Ascending aorta (tissue), 2 donors: ENCODE data around the gene ACCSL. TPM values are rescaled to one million over a fixed set of nuclear protein-coding genes. Genes with fewer than 3 reads are reported as not detected.

Experiments
- DNase-seq, 2 donors: peaks; one replicate each; pipeline ENCODE4 v3.0.0-alpha.2; 2019; ENCODE audit warnings: low spot score in 2 of 2
- H3K27ac ChIP-seq, 2 donors: fragments of 200-600 bp; sonication (generic); one replicate each; pipeline ENCODE4 v1.5.1; 2016 to 2017; ENCODE audit warnings: mild to moderate bottlenecking in 1 of 2
- H3K27me3 ChIP-seq: fragments of 200-600 bp; sonication (generic); one replicate; pipeline ENCODE4 v1.5.1; 2017
- H3K36me3 ChIP-seq, 2 donors: fragments of 200-600 bp; sonication (generic); one replicate each; pipeline ENCODE4 v1.5.1; 2016
- H3K4me1 ChIP-seq, 2 donors: fragments of 200-600 bp; sonication (generic); one replicate each; pipeline ENCODE4 v1.5.1; 2016 to 2017; ENCODE audit warnings: mild to moderate bottlenecking in 1 of 2
- H3K4me3 ChIP-seq, 2 donors: fragments of 200-600 bp; sonication (generic); one replicate each; pipeline ENCODE4 v1.5.1; 2016 to 2017; ENCODE audit warnings: mild to moderate bottlenecking in 1 of 2
- H3K9me3 ChIP-seq, 2 donors: fragments of 200-600 bp; sonication (generic); one replicate each; pipeline ENCODE4 v1.5.1; 2016
- CTCF ChIP-seq, 3 experiments: fragments of 200-600 bp in 2 of 3; fragments of 450-650 bp in 1 of 3; sonication (generic) in 2 of 3; IDR thresholded peaks; one replicate each; pipeline ENCODE4 v1.5.1; 2016 to 2019; ENCODE audit warnings: antibody characterized with exemption in 3 of 3, mild to moderate bottlenecking in 1 of 3, moderate library complexity in 1 of 3
- intact Hi-C: fragments of 100-400 bp; cut with DNase I; formaldehyde crosslinking; loops from one replicate; pipeline ENCODE4 v1.15.1; 2023
- total RNA-seq: library from RNA; depleted of rRNA; stranded (reverse); fragments of >200 nt; gene quantifications from one replicate; pipeline ENCODE4 v1.1.0, GENCODE V29; 2016

ACCSL gene
- total RNA-seq, 1 donor from 2014 or later = not detected

- no peak overlapping the region for H3K4me3 ChIP-seq
- H3K27me3 ChIP-seq = no peaks in the 10 kb centered on the region
- H3K36me3 ChIP-seq = peaks cover 13 to 41% of the 10 kb centered on the region in 2 donors
- H3K4me1 ChIP-seq = no peaks in the 10 kb centered on the region
- DNase-seq = no peak
- H3K9me3 ChIP-seq = no peaks in the 10 kb centered on the region
- H3K27ac ChIP-seq = no peak overlapping the region
- TF ChIP-seq CTCF (IDR thresholded peaks at IDR 0.05) = no peak
- intact Hi-C loops = no loop called here
These were observed 36.1 kb downstream of the ACCSL start for GRCh38 chr11:44083906-44084305.

- TF ChIP-seq CTCF (IDR thresholded peaks at IDR 0.05) = no peak
- intact Hi-C loops = no loop called here
- no peak overlapping the region for H3K27ac ChIP-seq
- H3K9me3 ChIP-seq = no peaks in the 10 kb centered on the region
- no peak for DNase-seq
- no peaks in the 10 kb centered on the region for H3K4me1 ChIP-seq
- H3K4me3 ChIP-seq = no peak overlapping the region
- H3K27me3 ChIP-seq = no peaks in the 10 kb centered on the region
- peaks cover 12 to 38% of the 10 kb centered on the region in 2 donors for H3K36me3 ChIP-seq
These were observed 37.5 kb downstream of the ACCSL start for GRCh38 chr11:44085330-44085729.

DNA sequence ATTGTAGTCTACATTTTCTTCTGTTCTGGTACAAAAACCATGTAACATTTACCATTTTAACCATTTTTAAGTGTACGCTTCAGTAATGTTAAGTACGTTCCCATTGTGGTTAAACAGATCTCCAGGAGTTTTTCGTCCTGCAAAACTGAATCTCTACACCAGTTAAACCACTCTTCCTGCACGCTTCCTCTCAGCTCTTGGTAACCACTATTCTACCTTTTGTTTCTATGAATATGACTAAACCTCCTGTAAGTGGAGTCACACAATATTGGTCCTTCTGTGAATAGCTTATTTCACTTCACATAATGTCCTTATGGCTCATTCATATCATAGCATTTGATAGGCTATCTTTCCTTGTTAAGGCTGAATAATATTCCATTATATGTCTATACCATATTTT, 40.6 kb downstream of the ACCSL start:
- no peak overlapping the region for H3K27ac ChIP-seq
- no peak for DNase-seq
- intact Hi-C loops = no loop called here
- peaks cover 9 to 15% of the 10 kb centered on the region in 2 donors for H3K36me3 ChIP-seq
- no peaks in the 10 kb centered on the region for H3K9me3 ChIP-seq
- no peaks in the 10 kb centered on the region for H3K27me3 ChIP-seq
- TF ChIP-seq CTCF (IDR thresholded peaks at IDR 0.05) = no peak
- H3K4me1 ChIP-seq = no peaks in the 10 kb centered on the region
- no peak overlapping the region for H3K4me3 ChIP-seq

DNA sequence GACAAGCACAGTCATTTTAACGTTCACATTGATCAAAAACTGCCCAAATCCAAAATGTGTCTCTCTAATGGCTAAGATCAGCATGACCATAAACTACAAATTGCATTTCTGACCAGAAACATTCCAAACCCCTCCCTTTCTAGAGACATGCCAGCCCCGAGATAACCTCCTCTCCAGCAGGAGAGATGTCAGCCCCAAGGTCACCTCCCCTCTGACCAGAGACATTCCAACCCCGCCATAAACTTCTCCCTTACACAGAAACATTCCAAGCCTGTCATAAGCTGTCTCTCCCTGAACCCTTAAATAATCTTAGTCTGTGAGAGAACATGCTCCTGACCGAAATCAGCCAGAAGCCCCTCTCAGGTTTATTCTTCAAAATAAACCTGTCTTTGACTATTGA, 41.1 kb downstream of the ACCSL start:
- H3K27me3 ChIP-seq = no peaks in the 10 kb centered on the region
- no peak for DNase-seq
- intact Hi-C loops = no loop called here
- no peak overlapping the region for H3K4me3 ChIP-seq
- H3K4me1 ChIP-seq = no peaks in the 10 kb centered on the region
- H3K27ac ChIP-seq = no peak overlapping the region
- TF ChIP-seq CTCF (IDR thresholded peaks at IDR 0.05) = no peak
- peaks cover 5 to 12% of the 10 kb centered on the region in 2 donors for H3K36me3 ChIP-seq
- H3K9me3 ChIP-seq = no peaks in the 10 kb centered on the region

GRCh38 chr11:44090539-44090938, 42.8 kb downstream of the ACCSL start:
- Histone ChIP-seq H3K9me3 (no peaks in the 10 kb centered on the region), H3K27ac (no peak overlapping the region), H3K4me1 (peaks cover 0 to 5% of the 10 kb centered on the region in 2 donors), H3K36me3 (peaks cover 5 to 6% of the 10 kb centered on the region in 2 donors), H3K4me3 (no peak overlapping the region), H3K27me3 (no peaks in the 10 kb centered on the region)
- no peak for DNase-seq
- TF ChIP-seq CTCF (IDR thresholded peaks at IDR 0.05) = no peak
- intact Hi-C loops = loop anchor here (10.0 kb wide), 1 partner anchor 524 kb away; no protein-coding TSS in a partner anchor
